ENCODE measurements around the gene LGALS8.
"Not testable (repeated sequence)": the region's sequence is repeated elsewhere in the genome, so short reads cannot be mapped to it uniquely, and the experiment has no call there.

- TF ChIP-seq CTCF (optimal IDR thresholded peaks at IDR 0.05 in 1 of 3, IDR thresholded peaks at IDR 0.05 in 1 of 3, conservative IDR thresholded peaks at IDR 0.05 in 1 of 3; ENCODE audit: extremely low read depth in 1 of 3, insufficient read depth in 2 of 3, low read length in 3 of 3); EZH2 (IDR thresholded peaks at IDR 0.05; ENCODE audit: low read length): not testable (repeated sequence)
Measured at GRCh38 chr1:236577041-236577440, 53.3 kb downstream of the LGALS8 start.
